Fibroblast of the aortic adventitia (primary cell): ENCODE measurements around the gene GOLT1A. TPM values are rescaled to one million over a fixed set of nuclear protein-coding genes. Genes with fewer than 3 reads are reported as not detected.

Experiments used
- DNase-seq: peaks from one replicate; pipeline ENCODE4 v3.0.0-alpha.2; 2010; ENCODE audit warnings: low read depth
- H3K4me3 ChIP-seq: 2 replicates; pipeline ENCODE4 v1.5.1; 2011; ENCODE audit warnings: low read depth, mild to moderate bottlenecking, control low read depth, low read length, moderate library complexity
- total RNA-seq: library from RNA; depleted of rRNA; stranded (reverse); fragments of >200 nt; gene quantifications from 2 replicates; pipeline ENCODE4 v1.2.3, GENCODE V29; 2012; ENCODE audit warnings: low replicate concordance
- TF ChIP-seq, protein P1 (sequence below): IDR thresholded peaks from 2 replicates; pipeline ENCODE4 v1.5.1; 2011; ENCODE audit warnings: mild to moderate bottlenecking, low read length, control low read depth, inconsistent platforms; ENCODE audit not compliant: insufficient read depth

The GOLT1A gene, protein sequence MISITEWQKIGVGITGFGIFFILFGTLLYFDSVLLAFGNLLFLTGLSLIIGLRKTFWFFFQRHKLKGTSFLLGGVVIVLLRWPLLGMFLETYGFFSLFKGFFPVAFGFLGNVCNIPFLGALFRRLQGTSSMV
- not detected in 2 replicates for total RNA-seq

DNA sequence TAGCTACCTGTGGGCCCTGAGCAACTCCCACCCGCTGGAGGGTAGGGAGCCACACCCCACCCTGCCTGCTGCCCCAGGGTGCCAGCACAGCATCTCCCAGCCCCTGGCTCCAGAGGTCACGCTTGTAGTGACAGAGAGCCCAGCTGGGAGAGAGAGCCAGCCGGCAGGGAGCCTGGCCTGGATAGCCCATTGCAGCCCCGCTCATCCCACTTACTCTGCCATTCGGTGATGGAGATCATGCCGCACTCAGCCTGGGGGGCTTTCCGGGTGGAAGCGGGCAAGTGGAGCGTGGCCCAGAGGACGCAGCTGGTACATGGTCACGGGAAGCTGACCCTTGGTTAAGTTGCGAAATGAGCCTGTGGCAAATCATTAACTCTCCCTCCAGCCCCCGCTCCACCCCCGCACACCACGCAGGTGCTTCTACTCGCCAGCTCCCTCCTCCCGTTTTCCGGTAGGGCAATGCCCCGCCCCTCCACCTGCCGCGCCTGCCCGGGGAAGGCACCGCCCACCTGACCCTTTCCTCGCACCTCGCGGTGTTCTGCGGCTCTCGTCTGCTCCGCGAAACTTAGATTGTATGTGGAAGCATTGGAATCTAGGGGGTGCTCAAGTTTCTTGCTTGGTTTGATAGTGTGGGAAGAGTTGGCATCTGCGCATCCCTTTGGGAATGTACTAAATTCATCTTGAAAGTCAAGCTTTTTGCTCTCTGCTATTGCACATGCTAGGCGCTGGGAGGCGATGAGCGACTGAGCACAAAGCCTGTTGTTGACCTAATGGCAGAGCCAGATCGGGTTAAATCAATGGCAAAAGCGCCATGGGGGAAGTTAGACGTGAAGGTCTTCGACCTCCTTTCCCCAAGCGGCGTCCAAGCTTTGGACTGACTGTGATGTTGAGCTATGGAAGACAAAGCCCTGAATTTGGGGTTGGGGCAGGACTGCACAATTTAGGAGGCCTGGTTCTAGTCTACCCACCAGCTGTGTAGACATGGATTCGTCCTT, at the start of gene GOLT1A:
Gene GOLT1A (minus strand): TSS at position 321 of the 995 bp plus-strand sequence. CDS start 82 bp downstream, at position 239.
- no peak within 1 kb of the TSS for H3K4me3 ChIP-seq
- TF ChIP-seq, protein P1, sequence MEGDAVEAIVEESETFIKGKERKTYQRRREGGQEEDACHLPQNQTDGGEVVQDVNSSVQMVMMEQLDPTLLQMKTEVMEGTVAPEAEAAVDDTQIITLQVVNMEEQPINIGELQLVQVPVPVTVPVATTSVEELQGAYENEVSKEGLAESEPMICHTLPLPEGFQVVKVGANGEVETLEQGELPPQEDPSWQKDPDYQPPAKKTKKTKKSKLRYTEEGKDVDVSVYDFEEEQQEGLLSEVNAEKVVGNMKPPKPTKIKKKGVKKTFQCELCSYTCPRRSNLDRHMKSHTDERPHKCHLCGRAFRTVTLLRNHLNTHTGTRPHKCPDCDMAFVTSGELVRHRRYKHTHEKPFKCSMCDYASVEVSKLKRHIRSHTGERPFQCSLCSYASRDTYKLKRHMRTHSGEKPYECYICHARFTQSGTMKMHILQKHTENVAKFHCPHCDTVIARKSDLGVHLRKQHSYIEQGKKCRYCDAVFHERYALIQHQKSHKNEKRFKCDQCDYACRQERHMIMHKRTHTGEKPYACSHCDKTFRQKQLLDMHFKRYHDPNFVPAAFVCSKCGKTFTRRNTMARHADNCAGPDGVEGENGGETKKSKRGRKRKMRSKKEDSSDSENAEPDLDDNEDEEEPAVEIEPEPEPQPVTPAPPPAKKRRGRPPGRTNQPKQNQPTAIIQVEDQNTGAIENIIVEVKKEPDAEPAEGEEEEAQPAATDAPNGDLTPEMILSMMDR = peak; percentile 89
- DNase-seq = peak; percentile 89

DNA sequence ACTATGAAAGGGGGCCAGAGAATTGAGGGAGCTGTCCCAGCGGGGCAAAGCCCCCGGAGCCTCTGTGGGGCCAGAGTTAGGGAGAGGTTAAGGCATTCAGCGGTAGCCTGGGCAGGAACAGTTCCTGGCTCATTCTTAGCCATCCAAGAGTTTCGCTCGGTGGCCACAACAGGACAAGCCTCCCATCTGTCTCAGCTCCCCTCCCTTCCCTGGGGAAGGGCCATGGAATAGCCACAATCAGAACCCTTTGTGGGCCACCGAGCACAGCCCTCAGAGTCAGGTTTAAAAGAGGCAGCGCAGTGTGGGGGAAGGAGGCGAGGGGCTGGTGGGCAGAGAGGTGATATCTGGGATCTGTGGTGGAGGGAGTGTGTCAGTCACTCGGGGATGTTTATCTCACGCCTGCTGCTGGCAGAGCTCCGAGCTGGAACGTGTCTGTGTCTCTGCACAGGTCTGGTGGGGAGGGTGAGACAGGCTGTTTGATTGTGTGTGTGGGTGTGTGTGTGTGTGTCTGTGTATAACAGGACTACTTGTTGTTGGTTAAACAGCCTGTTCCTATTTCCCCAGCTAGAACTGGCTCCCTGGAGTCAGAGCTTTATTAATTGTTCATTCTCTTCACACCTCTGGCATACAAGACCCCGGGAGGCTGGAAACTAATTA, 49.6 kb upstream of the GOLT1A start:
- H3K4me3 ChIP-seq = no peak overlapping the region
- TF ChIP-seq, protein P1 = no peak
- no peak for DNase-seq

DNA sequence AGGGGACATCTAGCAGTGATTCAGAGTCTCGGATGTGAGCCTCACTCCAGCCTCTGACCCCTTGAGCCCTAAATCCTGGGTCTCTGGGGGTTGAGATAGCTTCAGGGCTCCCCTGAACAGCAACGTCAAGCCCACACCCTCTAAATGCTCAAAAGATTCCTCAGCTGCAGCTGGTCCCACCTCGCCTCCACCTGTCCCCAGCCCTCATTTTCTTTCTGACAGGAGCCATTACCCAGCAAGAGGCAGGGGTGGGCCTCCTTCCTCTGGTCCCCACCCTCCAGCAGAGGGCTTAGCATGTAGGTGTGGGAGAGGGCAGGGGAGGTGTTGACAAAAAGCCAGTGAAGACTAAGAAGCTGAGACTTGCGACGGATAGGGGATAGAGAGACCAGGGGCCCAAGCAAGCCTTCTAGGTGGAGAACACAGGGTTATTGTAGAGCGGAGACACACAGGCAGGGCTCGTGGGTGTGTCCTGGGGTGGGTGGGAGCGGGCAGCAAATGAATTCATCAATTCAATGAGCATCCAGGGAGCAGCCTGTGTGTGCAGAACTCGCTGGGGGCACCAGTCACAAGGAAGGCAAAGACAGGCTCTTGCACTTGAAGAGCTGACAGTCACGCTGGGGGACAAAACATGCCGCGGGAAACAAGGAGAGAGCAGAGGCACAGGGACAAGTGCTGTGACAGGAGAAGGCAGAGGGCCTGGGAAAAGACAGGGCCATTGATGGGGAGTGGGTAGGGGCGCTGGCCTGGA, 48.9 kb upstream of the GOLT1A start:
- H3K4me3 ChIP-seq = no peak overlapping the region
- no peak for DNase-seq

DNA sequence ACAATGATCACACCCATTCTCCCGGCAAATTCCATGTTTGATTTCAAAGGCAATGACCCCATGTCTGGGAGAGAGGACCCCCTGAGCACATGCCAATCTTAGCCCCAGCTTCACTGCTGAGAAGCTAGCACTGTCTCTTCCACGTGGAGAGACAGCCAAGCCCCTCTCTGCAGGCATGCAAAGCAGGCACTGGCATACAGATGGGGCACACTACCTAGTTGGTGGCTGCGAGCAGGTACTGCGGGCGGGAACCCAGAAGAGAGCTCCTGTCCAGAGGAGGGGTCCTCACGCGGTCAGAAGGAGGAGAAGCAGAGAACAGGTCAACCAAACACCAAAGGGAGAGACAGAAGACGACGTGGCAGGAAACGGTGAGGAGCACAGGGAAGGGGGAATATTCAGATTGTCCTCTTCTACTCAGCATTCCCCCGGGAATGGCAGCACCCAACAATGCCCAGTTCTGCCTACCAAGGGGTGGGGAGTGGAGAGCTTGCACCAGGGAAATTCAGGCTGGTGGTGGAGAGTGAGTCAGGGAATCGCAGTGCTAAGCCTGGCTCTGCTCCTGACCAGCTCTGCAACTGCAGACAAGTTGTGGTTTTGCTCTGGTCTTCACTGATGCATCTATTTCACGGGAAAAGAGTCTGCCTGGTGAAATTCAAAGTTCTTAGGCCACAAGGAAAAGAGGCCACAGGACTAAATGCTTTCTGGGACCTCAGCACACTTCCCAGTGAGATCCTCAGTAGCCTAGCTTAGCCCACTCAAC, 48.1 kb upstream of the GOLT1A start:
- TF ChIP-seq, protein P1 = no peak
- DNase-seq = peak; percentile 47
- H3K4me3 ChIP-seq = no peak overlapping the region

More for the DNA sequence above, 48.9 kb upstream of the GOLT1A start:
- TF ChIP-seq, protein P1 = no peak

DNA sequence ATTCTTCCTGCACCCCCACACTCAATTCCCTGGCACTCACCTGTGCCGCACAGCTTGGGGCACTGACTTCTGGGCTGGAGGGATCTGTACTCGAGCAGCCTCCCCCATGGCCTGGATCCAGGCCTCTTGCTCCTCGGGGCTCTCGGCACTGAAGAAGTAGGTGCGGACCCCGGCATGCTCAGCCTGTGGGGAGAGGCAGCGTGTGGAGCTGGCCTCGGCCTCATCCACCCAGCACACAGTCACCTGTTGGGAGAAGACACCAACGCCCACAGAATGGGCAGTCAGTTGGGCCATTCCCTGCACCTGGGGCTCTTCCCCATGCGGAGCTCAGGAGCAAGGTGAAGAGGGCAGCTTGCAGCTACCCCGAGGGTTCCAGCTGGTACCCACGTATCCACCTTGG, 47.5 kb upstream of the GOLT1A start:
- H3K4me3 ChIP-seq = no peak overlapping the region
- TF ChIP-seq, protein P1 = no peak
- no peak for DNase-seq
